H9 (cell line): Measurements from ENCODE around the gene ZNF175. TPM values are rescaled to one million over a fixed set of nuclear protein-coding genes. Genes with fewer than 3 reads are reported as not detected.
A peak's percentile ranks its signal among the peaks of the same experiment; 100 is the strongest.

Source experiments
- DNase-seq: peaks from one replicate; pipeline ENCODE4 v3.0.0-alpha.2; 2017
- H2AFZ ChIP-seq: one replicate; pipeline ENCODE4 v1.6.1; 2013; ENCODE audit warnings: mild to moderate bottlenecking, low read length, control low read depth, moderate library complexity
- H2AK5ac ChIP-seq: 2 replicates; pipeline ENCODE4 v1.6.1; 2013; ENCODE audit warnings: low read length, control low read depth, mixed read lengths; ENCODE audit not compliant: insufficient read length
- H2BK120ac ChIP-seq: one replicate; pipeline ENCODE4 v1.6.1; 2013; ENCODE audit warnings: low read depth, mild to moderate bottlenecking, low read length, control low read depth, inconsistent platforms; ENCODE audit not compliant: poor library complexity, severe bottlenecking
- H2BK12ac ChIP-seq: 2 replicates; pipeline ENCODE4 v1.6.1; 2013; ENCODE audit warnings: low read length, control low read depth, mixed read lengths, low read depth; ENCODE audit not compliant: insufficient read length
- H2BK15ac ChIP-seq: 2 replicates; pipeline ENCODE4 v1.6.1; 2013; ENCODE audit warnings: low read depth, low read length, control low read depth
- H2BK20ac ChIP-seq: one replicate; pipeline ENCODE4 v1.6.1; 2013; ENCODE audit warnings: low read depth, mild to moderate bottlenecking, low read length, control low read depth, inconsistent platforms; ENCODE audit not compliant: poor library complexity, severe bottlenecking
- H2BK5ac ChIP-seq: 2 replicates; pipeline ENCODE4 v1.6.1; 2013; ENCODE audit warnings: low read length, control low read depth, mixed read lengths; ENCODE audit not compliant: insufficient read length
- H3K14ac ChIP-seq: 2 replicates; pipeline ENCODE4 v1.6.1; 2013; ENCODE audit warnings: low read length, control low read depth; ENCODE audit not compliant: insufficient read depth
- H3K18ac ChIP-seq: 2 replicates; pipeline ENCODE4 v1.6.1; 2013; ENCODE audit warnings: low read depth, mild to moderate bottlenecking, mixed read lengths, low read length, control low read depth; ENCODE audit not compliant: insufficient read length
- H3K23ac ChIP-seq: 2 replicates; pipeline ENCODE4 v1.6.1; 2013; ENCODE audit warnings: low read length, control low read depth, mixed read lengths, low read depth; ENCODE audit not compliant: insufficient read length
- H3K23me2 ChIP-seq: 2 replicates; pipeline ENCODE4 v1.6.1; 2013; ENCODE audit warnings: low read depth, mild to moderate bottlenecking, mixed read lengths, low read length, control low read depth; ENCODE audit not compliant: insufficient read length, poor library complexity, severe bottlenecking
- H3K27ac ChIP-seq: 2 replicates; pipeline ENCODE4 v1.5.1; 2013; ENCODE audit warnings: low read length, control low read depth, mixed read lengths, low read depth; ENCODE audit not compliant: insufficient read length
- H3K27me3 ChIP-seq: 2 replicates; pipeline ENCODE4 v1.6.1; 2013; ENCODE audit warnings: low read length, control low read depth, inconsistent platforms; ENCODE audit not compliant: insufficient read depth
- H3K4ac ChIP-seq: 2 replicates; pipeline ENCODE4 v1.6.1; 2013; ENCODE audit warnings: low read depth, mild to moderate bottlenecking, control low read depth, inconsistent platforms, low read length, moderate library complexity
- H3K4me1 ChIP-seq: 2 replicates; pipeline ENCODE4 v1.6.1; 2013; ENCODE audit warnings: low read length, control low read depth, inconsistent platforms; ENCODE audit not compliant: insufficient read depth
- H3K4me2 ChIP-seq: 2 replicates; pipeline ENCODE4 v1.6.1; 2013; ENCODE audit warnings: low read length, control low read depth, mixed read lengths; ENCODE audit not compliant: insufficient read length, insufficient read depth
- H3K56ac ChIP-seq: 2 replicates; pipeline ENCODE4 v1.6.1; 2013; ENCODE audit warnings: low read depth, mild to moderate bottlenecking, mixed read lengths, low read length, control low read depth; ENCODE audit not compliant: insufficient read length
- H3K79me1 ChIP-seq: 2 replicates; pipeline ENCODE4 v1.6.1; 2013; ENCODE audit warnings: low read depth, mild to moderate bottlenecking, moderate library complexity, low read length, control low read depth, inconsistent platforms; ENCODE audit not compliant: insufficient read depth, poor library complexity, severe bottlenecking
- H3K79me2 ChIP-seq: 2 replicates; pipeline ENCODE4 v1.6.1; 2013; ENCODE audit warnings: low read length, control low read depth, inconsistent platforms; ENCODE audit not compliant: insufficient read depth
- H3K9ac ChIP-seq: 2 replicates; pipeline ENCODE4 v1.6.1; 2013; ENCODE audit warnings: low read length, control low read depth, mixed read lengths; ENCODE audit not compliant: insufficient read length; ENCODE audit errors: extremely low read depth
- H3K9me3 ChIP-seq: one replicate; pipeline ENCODE4 v1.6.1; 2013; ENCODE audit warnings: low read depth, low read length, inconsistent platforms; ENCODE audit not compliant: control insufficient read depth
- H3T11ph ChIP-seq: one replicate; pipeline ENCODE4 v1.6.1; 2013; ENCODE audit warnings: mild to moderate bottlenecking, low read length, control low read depth, inconsistent platforms
- H4K20me1 ChIP-seq: one replicate; pipeline ENCODE4 v1.6.1; 2013; ENCODE audit not compliant: control insufficient read depth, insufficient read length, insufficient read depth
- H4K5ac ChIP-seq: 2 replicates; pipeline ENCODE4 v1.6.1; 2013; ENCODE audit warnings: low read depth, mild to moderate bottlenecking, mixed read lengths, low read length, control low read depth; ENCODE audit not compliant: insufficient read length
- H4K8ac ChIP-seq: replicated peaks from 2 replicates; pipeline ENCODE4 v1.6.1; 2013; ENCODE audit warnings: low read length, control low read depth, mixed read lengths, low read depth; ENCODE audit not compliant: insufficient read length
- H4K91ac ChIP-seq: 2 replicates; pipeline ENCODE4 v1.6.1; 2013; ENCODE audit warnings: low read depth, mild to moderate bottlenecking, moderate library complexity, mixed read lengths, low read length, control low read depth; ENCODE audit not compliant: insufficient read length
- H3K27ac Mint-ChIP-seq, 3 experiments: 2 replicates in 2 of 3; 3 replicates in 1 of 3; pipeline ENCODE4 v1.8.0; 2020 to 2021; ENCODE audit warnings: mixed read lengths in 3 of 3, mild to moderate bottlenecking in 1 of 3, moderate library complexity in 1 of 3
- H3K27me3 Mint-ChIP-seq: 2 replicates; pipeline ENCODE4 v1.8.0; 2021; ENCODE audit warnings: low read depth, mild to moderate bottlenecking, moderate library complexity, mixed read lengths
- H3K36me3 Mint-ChIP-seq, 3 experiments: 2 replicates in 2 of 3; 3 replicates in 1 of 3; pipeline ENCODE4 v1.8.0; 2020 to 2021; ENCODE audit warnings: low read depth in 3 of 3, mixed read lengths in 3 of 3; ENCODE audit not compliant: insufficient read depth in 1 of 3
- H3K4me1 Mint-ChIP-seq, 2 experiments: 2 replicates each; pipeline ENCODE4 v1.8.0; 2020; ENCODE audit warnings: mixed read lengths in 2 of 2
- H3K4me3 Mint-ChIP-seq, 2 experiments: 2 replicates in 1 of 2; 3 replicates in 1 of 2; pipeline ENCODE4 v1.8.0; 2020 to 2021; ENCODE audit warnings: mild to moderate bottlenecking in 2 of 2, mixed read lengths in 2 of 2, moderate library complexity in 1 of 2
- H3K9me3 Mint-ChIP-seq, 2 experiments: 2 replicates in 1 of 2; 3 replicates in 1 of 2; pipeline ENCODE4 v1.8.0; 2020; ENCODE audit warnings: mild to moderate bottlenecking in 2 of 2, mixed read lengths in 2 of 2, moderate library complexity in 1 of 2
- CTCF ChIP-seq: fragments of 200-600 bp; sonication (generic); conservative IDR thresholded peaks from 3 replicates; pipeline ENCODE4 v1.8.0; 2021; ENCODE audit warnings: antibody characterized with exemption, mild to moderate bottlenecking
- WGBS: extraction: QIAGEN DNeasy Blood & Tissue Kit; methylation state at CpG from one replicate; pipeline ENCODE4 v1.1.7; 2013; ENCODE audit warnings: missing lambda C conversion rate, low lambda C conversion rate, mixed read lengths; ENCODE audit not compliant: insufficient read length; ENCODE audit errors: extremely low coverage; 5-methylcytosine and 5-hydroxymethylcytosine counted together
- total RNA-seq: library from RNA; stranded (reverse); gene quantifications from 2 replicates; pipeline ENCODE4 v1.2.1, GENCODE V29; 2021

The ZNF175 gene
- total RNA-seq, 1 experiment from 2014 or later: 10.7 TPM

GRCh38 chr19:51572410-51572809 lies 1.3 kb downstream of the ZNF175 start:
- no peak for DNase-seq
- no peaks in the 10 kb centered on the region for H3K27me3 ChIP-seq
- no peak overlapping the region for H2AFZ ChIP-seq
- no peak overlapping the region for H4K8ac ChIP-seq
- Mint-ChIP-seq H3K36me3 (peaks cover 6 to 19% (median 16%) of the 10 kb centered on the region in 3 experiments; a peak in 5 of 7 replicates), H3K4me3 (peak overlapping the region; percentile 86 to 93), H3K9me3 (peaks cover 0 to 9% of the 10 kb centered on the region in 2 experiments; a peak in 2 of 5 replicates), H3K27ac (no peak overlapping the region), H3K4me1 (peaks cover 8 to 12% of the 10 kb centered on the region in 2 experiments), H3K27me3 (peaks cover 13% of the 10 kb centered on the region)
- H4K20me1 ChIP-seq: no peaks in the 10 kb centered on the region
- H2BK12ac ChIP-seq: no peak overlapping the region
- H3K56ac ChIP-seq: no peak overlapping the region
- H2AK5ac ChIP-seq: no peak overlapping the region
- H2BK5ac ChIP-seq: no peak overlapping the region
- no peak overlapping the region for H3K27ac ChIP-seq
- H3K14ac ChIP-seq: no peak overlapping the region
- peaks cover 6% of the 10 kb centered on the region for H3K23me2 ChIP-seq
- H3K4me2 ChIP-seq: peak overlapping the region; percentile 98
- H3K79me2 ChIP-seq: no peaks in the 10 kb centered on the region; the same call in 1 of the 2 replicates
- TF ChIP-seq CTCF: no peak
- no peaks in the 10 kb centered on the region for H3K4me1 ChIP-seq
- H4K91ac ChIP-seq: no peak overlapping the region
- no peak overlapping the region for H3K18ac ChIP-seq
- no peak overlapping the region for H2BK120ac ChIP-seq
- no peaks in the 10 kb centered on the region for H3K9me3 ChIP-seq
- no peak overlapping the region for H3K4ac ChIP-seq
- H3K23ac ChIP-seq: no peak overlapping the region
- WGBS: no CpG with 5 or more reads among the region's 3 CpGs
- no peak overlapping the region for H3K9ac ChIP-seq
- no peak overlapping the region for H3T11ph ChIP-seq
- no peak overlapping the region for H4K5ac ChIP-seq
- no peak overlapping the region for H2BK20ac ChIP-seq
- H2BK15ac ChIP-seq: no peak overlapping the region
- no peaks in the 10 kb centered on the region for H3K79me1 ChIP-seq
